CD4-positive, CD25-positive, alpha-beta regulatory T cell (primary cell): ENCODE measurements around the gene BCKDK. TPM values are rescaled to one million over a fixed set of nuclear protein-coding genes. Genes with fewer than 3 reads are reported as not detected.

ENCODE experiments used
- ATAC-seq, 2 donors: fragments of 150-1000 bp; cut with Tn5 transposase; one replicate each; pipeline ENCODE4 v1.10.0; 2021; ENCODE audit warnings: low read depth in 2 of 2, moderate number of reproducible peaks in 2 of 2, moderate library complexity in 1 of 2
- DNase-seq, 3 donors: peaks; one replicate each; pipeline versions ENCODE4 v3.0.0 to v3.0.0-alpha.2; 2012 to 2022; ENCODE audit warnings: mixed read lengths in 1 of 3
- H3K27ac ChIP-seq: one replicate; pipeline ENCODE4 v1.7.0; 2013; ENCODE audit warnings: mild to moderate bottlenecking, low read length; ENCODE audit not compliant: insufficient read depth, poor library complexity, severe bottlenecking
- H3K27me3 ChIP-seq: one replicate; pipeline ENCODE4 v1.7.0; 2013; ENCODE audit warnings: low read length; ENCODE audit not compliant: control insufficient read depth, insufficient read depth
- H3K36me3 ChIP-seq: one replicate; pipeline ENCODE4 v1.7.0; 2013; ENCODE audit warnings: mild to moderate bottlenecking, low read length, moderate library complexity; ENCODE audit not compliant: control insufficient read depth, insufficient read depth
- H3K4me1 ChIP-seq: 2 replicates; pipeline ENCODE4 v1.7.0; 2013; ENCODE audit warnings: mild to moderate bottlenecking, low read length; ENCODE audit not compliant: insufficient read depth, control insufficient read depth, poor library complexity, severe bottlenecking
- H3K4me3 ChIP-seq: one replicate; pipeline ENCODE4 v1.7.0; 2013; ENCODE audit warnings: low read depth, mild to moderate bottlenecking, low read length, moderate library complexity
- H3K9me3 ChIP-seq, 2 experiments: 1 replicate in 1 of 2; 2 replicates in 1 of 2; pipeline ENCODE4 v1.7.0; 2013; ENCODE audit warnings: low read length in 2 of 2, mild to moderate bottlenecking in 1 of 2, moderate library complexity in 1 of 2; ENCODE audit not compliant: control insufficient read depth in 2 of 2
- H3K27ac Mint-ChIP-seq, 3 donors: one replicate each; pipeline ENCODE4 v1.8.0; 2020 to 2022; ENCODE audit warnings: mild to moderate bottlenecking in 3 of 3, mixed read lengths in 3 of 3, moderate library complexity in 2 of 3
- H3K27me3 Mint-ChIP-seq: one replicate; pipeline ENCODE4 v1.8.0; 2022; ENCODE audit warnings: mild to moderate bottlenecking, mixed read lengths
- H3K36me3 Mint-ChIP-seq: one replicate; pipeline ENCODE4 v1.8.0; 2020; ENCODE audit warnings: mixed read lengths
- H3K4me1 Mint-ChIP-seq, 4 donors: one replicate each; pipeline ENCODE4 v1.8.0; 2020 to 2022; ENCODE audit warnings: mixed read lengths in 4 of 4, mild to moderate bottlenecking in 1 of 4
- H3K4me3 Mint-ChIP-seq, 4 donors: one replicate each; pipeline ENCODE4 v1.8.0; 2020 to 2022; ENCODE audit warnings: mild to moderate bottlenecking in 4 of 4, mixed read lengths in 4 of 4, moderate library complexity in 3 of 4
- H3K9me3 Mint-ChIP-seq, 7 donors: one replicate each; pipeline ENCODE4 v1.8.0; 2020 to 2022; ENCODE audit warnings: mixed read lengths in 7 of 7, mild to moderate bottlenecking in 3 of 7, moderate library complexity in 2 of 7
- polyA plus RNA-seq, 4 donors: library from polyadenylated mRNA; unstranded; fragments of 300-500 nt; fragmentation: Illumina TruSeq; gene quantifications; one replicate each; pipeline ENCODE4 v1.2.3, GENCODE V29; 2021
- total RNA-seq: library from RNA; stranded (reverse); gene quantifications from one replicate; pipeline ENCODE4 v1.2.3, GENCODE V29; 2022

BCKDK gene
- total and polyA plus RNA-seq, 5 donors from 2014 or later = 8.2 to 24.7 (median 23.3) TPM

DNA sequence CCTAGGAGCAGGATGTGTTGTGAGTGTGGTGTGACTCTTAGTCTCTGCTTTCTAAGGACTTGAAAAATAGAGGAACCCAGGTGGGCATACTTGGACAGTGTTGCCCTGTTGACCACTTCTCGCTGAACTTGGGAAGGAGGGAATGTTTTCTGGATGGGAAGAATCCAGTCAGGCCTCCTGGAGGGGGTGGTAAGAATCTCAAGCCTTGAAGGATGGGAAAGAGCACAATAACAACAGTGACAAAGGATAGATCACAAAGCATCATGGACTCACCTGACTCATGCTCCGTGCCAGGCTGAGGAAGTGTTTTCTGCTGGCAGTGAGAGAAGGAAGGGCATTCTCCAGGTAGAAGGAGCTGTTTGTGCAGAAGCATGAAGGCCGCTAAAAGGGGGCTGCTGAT, 17.7 kb downstream of the BCKDK start:
- Histone ChIP-seq H3K9me3 (no peaks in the 10 kb centered on the region), H3K4me1 (no peaks in the 10 kb centered on the region), H3K27ac (no peak overlapping the region), H3K36me3 (peaks cover 51% of the 10 kb centered on the region), H3K4me3 (no peak overlapping the region), H3K27me3 (no peaks in the 10 kb centered on the region)
- no peak overlapping the region for H3K4me3 Mint-ChIP-seq
- H3K9me3 Mint-ChIP-seq = no peaks in the 10 kb centered on the region
- peaks cover 22% of the 10 kb centered on the region for H3K36me3 Mint-ChIP-seq
- H3K27me3 Mint-ChIP-seq = no peaks in the 10 kb centered on the region
- ATAC-seq (no peak), DNase-seq (no peak)
- H3K4me1 Mint-ChIP-seq = peaks cover 0 to 14% (median 3%) of the 10 kb centered on the region in 4 donors
- H3K27ac Mint-ChIP-seq = peak overlapping the region in 2 of 3 donors; percentile 44 to 76

DNA sequence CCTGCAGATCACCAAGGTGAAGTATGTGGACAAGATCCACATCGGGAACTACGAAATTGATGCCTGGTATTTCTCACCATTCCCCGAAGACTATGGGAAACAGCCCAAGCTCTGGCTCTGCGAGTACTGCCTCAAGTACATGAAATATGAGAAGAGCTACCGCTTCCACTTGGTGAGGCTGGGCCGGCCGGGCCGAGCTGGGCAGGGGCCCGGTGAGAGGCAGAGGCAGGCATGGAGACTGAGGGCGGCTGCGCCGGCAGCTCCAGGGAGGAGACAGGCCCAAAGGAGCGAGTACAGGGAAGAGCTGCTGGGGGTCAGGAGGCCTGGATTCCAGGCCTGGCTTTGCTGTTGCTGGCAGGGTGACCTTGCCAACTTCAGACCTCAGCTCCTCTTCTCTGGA, 19.0 kb downstream of the BCKDK start:
- Histone ChIP-seq H3K4me3 (no peak overlapping the region), H3K9me3 (no peaks in the 10 kb centered on the region), H3K4me1 (no peaks in the 10 kb centered on the region), H3K27me3 (no peaks in the 10 kb centered on the region), H3K27ac (no peak overlapping the region), H3K36me3 (peaks cover 52% of the 10 kb centered on the region)
- Mint-ChIP-seq H3K36me3 (peaks cover 17% of the 10 kb centered on the region), H3K9me3 (no peaks in the 10 kb centered on the region), H3K27me3 (no peaks in the 10 kb centered on the region), H3K4me1 (peaks cover 0 to 10% (median 2%) of the 10 kb centered on the region in 4 donors), H3K4me3 (no peak overlapping the region), H3K27ac (no peak overlapping the region)
- ATAC-seq (no peak), DNase-seq (no peak)

DNA sequence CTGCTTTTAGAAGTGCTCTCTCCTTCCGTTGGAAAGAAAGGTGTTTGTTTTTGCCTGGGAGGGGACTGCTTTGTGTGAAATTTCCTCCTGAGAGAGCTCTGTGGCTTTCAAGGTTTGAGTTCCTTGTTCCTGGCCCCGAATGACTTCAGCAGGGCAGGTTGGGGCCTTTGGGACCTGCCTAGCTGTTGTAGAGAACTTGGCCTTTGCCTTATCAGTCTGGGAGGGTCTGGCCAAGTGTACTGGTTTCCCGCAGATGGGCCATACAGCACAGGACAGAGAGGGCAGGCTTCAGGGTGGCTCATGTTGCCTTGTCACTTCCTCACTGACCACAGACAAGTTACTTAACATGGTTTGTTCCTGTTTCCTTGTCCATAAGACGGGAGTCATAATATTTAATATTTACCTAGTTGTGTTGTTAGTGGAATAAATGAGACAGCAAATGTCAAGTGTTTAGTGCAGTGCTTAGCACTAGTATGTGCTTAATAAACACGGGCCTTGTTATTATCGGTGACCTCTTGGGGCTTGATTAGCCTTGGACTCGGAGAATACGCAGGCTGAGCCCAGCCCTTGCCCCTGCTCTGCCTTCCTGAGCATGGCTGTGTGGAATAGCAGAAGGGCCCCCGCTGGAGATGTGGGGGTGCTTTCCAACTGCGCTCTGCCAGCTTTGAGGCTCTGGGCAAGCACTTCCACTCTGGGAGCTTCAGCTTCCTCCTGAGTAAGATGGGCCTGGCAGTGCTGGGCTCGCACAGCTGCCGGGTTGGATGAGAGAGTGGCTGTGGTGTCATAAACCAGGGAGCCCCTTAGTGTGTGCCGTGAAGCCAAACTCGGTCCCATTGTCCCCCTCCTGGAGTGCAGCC, 20.8 kb downstream of the BCKDK start:
- Mint-ChIP-seq H3K4me3 (no peak overlapping the region), H3K27ac (peak overlapping the region in 1 of 3 donors; percentile 38)
- no peak for DNase-seq

DNA sequence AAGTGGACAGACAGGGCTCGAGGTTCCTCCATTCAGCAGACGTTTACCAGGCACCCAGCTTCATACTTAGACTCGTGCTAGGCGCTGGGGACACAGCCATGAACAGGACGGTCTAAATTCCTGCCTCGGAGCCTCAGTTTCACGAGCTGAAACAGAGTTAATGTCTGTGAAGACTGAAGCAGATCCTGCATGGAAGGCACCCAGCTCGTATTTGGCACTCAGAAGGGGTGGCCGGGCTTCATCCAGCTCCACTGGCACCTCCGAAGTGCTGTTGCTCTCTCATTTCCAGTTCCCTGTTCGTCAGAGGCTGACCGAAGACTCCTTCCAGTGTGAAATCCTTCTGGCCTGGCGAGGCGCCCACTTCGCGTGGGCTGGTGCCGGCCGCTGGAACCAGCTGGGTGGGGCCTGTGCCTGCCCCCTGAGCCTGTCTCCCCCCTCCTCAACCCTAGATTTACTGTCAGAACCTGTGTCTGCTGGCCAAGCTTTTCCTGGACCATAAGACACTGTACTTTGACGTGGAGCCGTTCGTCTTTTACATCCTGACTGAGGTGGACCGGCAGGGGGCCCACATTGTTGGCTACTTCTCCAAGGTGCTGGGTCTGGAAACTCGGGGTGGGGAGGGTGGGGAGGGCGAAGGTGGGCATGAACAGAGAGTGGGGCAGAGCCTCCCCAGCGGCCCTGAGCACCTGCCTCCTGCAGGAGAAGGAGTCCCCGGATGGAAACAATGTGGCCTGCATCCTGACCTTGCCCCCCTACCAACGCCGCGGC, 21.6 kb downstream of the BCKDK start:
- H3K9me3 ChIP-seq = no peaks in the 10 kb centered on the region
- no peak overlapping the region for H3K4me3 ChIP-seq
- no peaks in the 10 kb centered on the region for H3K27me3 Mint-ChIP-seq
- H3K4me3 Mint-ChIP-seq = no peak overlapping the region
- peaks cover 45% of the 10 kb centered on the region for H3K36me3 ChIP-seq
- H3K36me3 Mint-ChIP-seq = peaks cover 20% of the 10 kb centered on the region
- H3K4me1 ChIP-seq = no peaks in the 10 kb centered on the region
- H3K4me1 Mint-ChIP-seq = peaks cover 0 to 10% (median 2%) of the 10 kb centered on the region in 4 donors
- no peaks in the 10 kb centered on the region for H3K27me3 ChIP-seq
- no peak overlapping the region for H3K27ac ChIP-seq
- ATAC-seq (no peak), DNase-seq (no peak)
- H3K27ac Mint-ChIP-seq = no peak overlapping the region
- H3K9me3 Mint-ChIP-seq = peaks cover 0 to 1% (median 0%) of the 10 kb centered on the region in 7 donors

More for the DNA sequence above, 20.8 kb downstream of the BCKDK start:
- Histone ChIP-seq H3K27ac (no peak overlapping the region), H3K27me3 (no peaks in the 10 kb centered on the region), H3K4me1 (no peaks in the 10 kb centered on the region), H3K4me3 (no peak overlapping the region), H3K9me3 (no peaks in the 10 kb centered on the region), H3K36me3 (peaks cover 47% of the 10 kb centered on the region)
- peaks cover 0 to 1% (median 0%) of the 10 kb centered on the region in 7 donors for H3K9me3 Mint-ChIP-seq
- H3K4me1 Mint-ChIP-seq = peaks cover 0 to 10% (median 2%) of the 10 kb centered on the region in 4 donors
- no peak for ATAC-seq
- no peaks in the 10 kb centered on the region for H3K27me3 Mint-ChIP-seq
- H3K36me3 Mint-ChIP-seq = peaks cover 20% of the 10 kb centered on the region

DNA sequence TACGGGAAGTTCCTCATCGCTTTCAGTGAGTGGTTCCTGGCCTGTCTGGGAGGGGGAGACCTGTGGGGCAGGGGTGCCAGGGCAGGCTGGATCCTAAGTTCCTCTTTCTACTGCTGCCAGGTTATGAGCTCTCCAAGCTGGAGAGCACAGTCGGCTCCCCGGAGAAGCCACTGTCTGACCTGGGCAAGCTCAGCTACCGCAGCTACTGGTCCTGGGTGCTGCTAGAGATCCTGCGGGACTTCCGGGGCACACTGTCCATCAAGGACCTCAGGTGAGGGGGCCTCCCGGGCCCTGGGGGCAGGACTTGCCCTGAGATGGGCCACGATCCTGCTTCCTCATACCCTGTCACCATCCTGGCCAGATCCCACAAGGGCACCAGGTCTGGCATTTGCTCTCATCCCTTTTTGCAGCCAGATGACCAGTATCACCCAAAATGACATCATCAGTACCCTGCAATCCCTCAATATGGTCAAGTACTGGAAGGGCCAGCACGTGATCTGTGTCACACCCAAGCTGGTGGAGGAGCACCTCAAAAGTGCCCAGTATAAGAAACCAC, 22.2 kb downstream of the BCKDK start:
- Mint-ChIP-seq H3K9me3 (peaks cover 0 to 1% (median 0%) of the 10 kb centered on the region in 7 donors), H3K27ac (peak overlapping the region in 1 of 3 donors; percentile 75), H3K4me3 (no peak overlapping the region), H3K27me3 (no peaks in the 10 kb centered on the region), H3K4me1 (peaks cover 0 to 10% (median 2%) of the 10 kb centered on the region in 4 donors), H3K36me3 (peaks cover 20% of the 10 kb centered on the region)
- Histone ChIP-seq H3K36me3 (peaks cover 45% of the 10 kb centered on the region), H3K9me3 (no peaks in the 10 kb centered on the region), H3K27me3 (no peaks in the 10 kb centered on the region), H3K4me3 (no peak overlapping the region), H3K27ac (no peak overlapping the region), H3K4me1 (no peaks in the 10 kb centered on the region)
- ATAC-seq = no peak
- no peak for DNase-seq

DNA sequence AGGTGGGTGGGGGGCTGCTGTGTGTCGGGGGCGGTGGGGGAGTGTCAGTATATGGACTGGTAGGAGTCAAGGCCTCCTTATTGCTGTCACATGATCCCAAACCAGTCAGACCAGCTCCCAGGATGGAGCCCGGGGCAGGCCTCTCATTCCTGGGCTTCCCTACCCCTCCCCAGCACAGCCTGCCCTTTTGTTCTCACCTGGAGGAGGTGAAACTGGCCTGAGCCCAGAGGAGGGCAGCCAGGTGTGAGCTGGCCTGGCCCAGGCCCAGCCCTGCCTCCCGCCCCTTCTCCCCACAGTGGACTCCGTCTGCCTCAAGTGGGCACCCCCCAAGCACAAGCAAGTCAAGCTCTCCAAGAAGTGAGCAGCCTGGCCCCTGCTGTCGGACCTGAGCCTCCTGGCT, 22.7 kb downstream of the BCKDK start:
- peaks cover 17% of the 10 kb centered on the region for H3K36me3 Mint-ChIP-seq
- ATAC-seq (no peak), DNase-seq (no peak)
- no peak overlapping the region for H3K27ac Mint-ChIP-seq
- H3K36me3 ChIP-seq = peaks cover 45% of the 10 kb centered on the region
- H3K27me3 ChIP-seq = no peaks in the 10 kb centered on the region
- no peaks in the 10 kb centered on the region for H3K27me3 Mint-ChIP-seq
- no peak overlapping the region for H3K27ac ChIP-seq
- peaks cover 0 to 10% (median 2%) of the 10 kb centered on the region in 4 donors for H3K4me1 Mint-ChIP-seq
- no peaks in the 10 kb centered on the region for H3K4me1 ChIP-seq
- H3K9me3 ChIP-seq = no peaks in the 10 kb centered on the region
- peaks cover 0 to 1% (median 0%) of the 10 kb centered on the region in 7 donors for H3K9me3 Mint-ChIP-seq
- no peak overlapping the region for H3K4me3 ChIP-seq
- no peak overlapping the region for H3K4me3 Mint-ChIP-seq

DNA sequence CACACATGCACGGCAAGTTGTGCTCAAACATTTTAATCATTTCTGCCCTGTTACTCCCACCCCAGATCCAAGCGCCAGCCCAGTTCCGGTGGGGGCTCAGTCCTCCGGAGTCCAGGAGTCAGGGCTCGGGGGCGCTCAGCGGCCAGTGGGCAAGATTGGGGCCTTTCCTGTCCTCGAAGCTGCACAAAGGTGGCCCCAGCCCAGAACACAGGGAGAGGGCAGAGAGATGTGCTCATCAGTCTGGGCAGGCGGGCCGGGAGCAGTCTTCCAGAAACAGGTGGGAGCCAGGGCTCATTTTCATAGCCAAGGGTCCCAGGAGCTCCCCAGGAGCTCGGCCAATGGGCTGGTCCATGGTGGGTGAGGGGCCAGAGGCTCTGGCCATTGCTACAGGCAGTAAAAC, 23.2 kb downstream of the BCKDK start:
- Mint-ChIP-seq H3K27me3 (no peaks in the 10 kb centered on the region), H3K36me3 (peaks cover 12% of the 10 kb centered on the region), H3K9me3 (peaks cover 0 to 1% (median 0%) of the 10 kb centered on the region in 7 donors), H3K27ac (no peak overlapping the region), H3K4me3 (no peak overlapping the region), H3K4me1 (peaks cover 0 to 5% (median 2%) of the 10 kb centered on the region in 4 donors)
- peaks cover 45% of the 10 kb centered on the region for H3K36me3 ChIP-seq
- no peak overlapping the region for H3K4me3 ChIP-seq
- no peaks in the 10 kb centered on the region for H3K4me1 ChIP-seq
- no peaks in the 10 kb centered on the region for H3K9me3 ChIP-seq
- no peak for DNase-seq
- no peak overlapping the region for H3K27ac ChIP-seq
- no peak for ATAC-seq
- H3K27me3 ChIP-seq = no peaks in the 10 kb centered on the region
